ENCODE results near the gene TFDP1.
"Not testable (repeated sequence)": the region's sequence is repeated elsewhere in the genome, so short reads cannot be mapped to it uniquely, and the experiment has no call there.

The TFDP1 gene

DNA sequence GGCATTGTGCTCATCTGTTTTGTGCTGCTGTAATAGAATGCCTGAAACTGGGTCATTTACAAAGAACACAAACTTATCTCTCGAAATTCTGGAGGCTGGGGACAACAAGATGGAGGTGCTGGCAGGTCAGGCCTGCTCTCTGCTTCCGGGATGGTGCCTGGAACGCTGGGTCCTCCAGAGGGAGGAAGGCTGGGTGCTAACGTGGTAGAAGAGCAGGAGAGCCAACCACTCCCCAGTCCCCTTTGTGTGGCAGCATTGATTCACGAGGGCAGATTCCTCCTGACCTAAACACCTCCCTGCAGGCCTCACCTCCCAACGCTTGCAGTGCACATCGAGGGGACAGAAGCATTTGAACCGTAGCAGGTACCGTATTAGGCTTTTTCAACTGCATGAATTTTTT lies 34.1 kb upstream of the TFDP1 start:
- DNase-seq (ENCODE audit: low read depth in 1 of 2, low spot score in 1 of 2), result no peak

DNA sequence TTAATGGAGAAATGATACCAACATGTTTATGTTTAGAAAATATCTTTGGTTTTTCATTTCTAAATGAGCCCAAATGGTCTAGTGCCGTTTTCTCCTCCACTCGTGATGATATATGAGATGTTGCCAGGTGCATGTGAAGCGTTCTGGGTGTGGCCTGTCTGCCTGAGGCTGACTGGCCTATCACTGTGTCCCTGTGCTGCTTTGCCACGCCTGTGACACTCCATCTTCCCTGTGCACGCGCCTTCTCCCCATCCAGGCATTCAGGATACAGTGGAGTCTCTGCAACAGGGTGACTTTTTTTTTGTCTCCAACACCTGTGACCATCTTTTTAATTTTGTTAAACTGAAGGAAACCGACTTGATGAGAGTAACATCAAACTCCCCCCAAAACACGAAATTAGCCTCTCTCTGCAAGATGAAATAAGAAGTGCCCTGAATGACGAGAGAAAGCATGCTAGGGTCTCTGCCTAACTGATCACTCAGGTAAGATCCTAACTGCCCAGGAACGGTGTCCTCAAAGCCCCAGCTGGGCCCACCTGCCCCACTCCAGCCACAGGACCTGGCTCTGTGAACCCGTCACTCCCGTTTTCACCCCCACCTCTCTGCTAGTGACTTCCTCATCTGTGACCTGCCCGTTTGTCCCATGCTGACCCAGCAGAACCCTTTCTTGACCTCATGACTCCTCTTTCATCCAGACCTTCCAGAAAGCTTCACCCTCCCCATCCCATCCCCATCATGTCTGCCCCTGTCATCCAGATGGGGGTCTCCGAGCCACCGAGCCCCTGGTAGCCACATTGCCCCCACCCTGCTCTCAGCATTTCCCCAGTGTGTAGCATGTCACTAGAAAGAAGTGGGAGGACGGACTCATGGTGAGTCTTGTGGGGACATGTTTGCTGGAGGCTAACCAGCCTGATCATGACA lies 33.2 kb upstream of the TFDP1 start:
- no peak for DNase-seq (ENCODE audit: low read depth in 1 of 2, low spot score in 1 of 2)

DNA sequence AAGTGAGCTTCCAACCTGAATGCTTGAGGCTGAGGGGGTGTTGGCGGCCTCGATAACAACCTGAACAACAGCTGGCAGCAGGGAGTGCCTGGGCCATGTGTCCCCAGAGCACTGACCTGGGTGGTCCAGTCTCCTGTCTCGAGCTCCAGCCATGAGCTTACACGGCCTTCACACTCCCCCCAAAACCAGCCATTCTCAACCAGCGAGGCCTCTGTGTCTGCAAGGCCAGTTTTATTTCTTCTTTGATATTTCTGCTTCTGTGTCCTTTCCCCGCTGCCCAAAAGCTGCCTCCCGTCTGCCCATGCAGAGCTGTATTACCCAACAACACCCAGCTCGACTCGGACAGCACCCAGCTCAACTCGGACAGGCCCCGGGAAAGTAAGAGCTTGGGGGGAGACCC lies 32.5 kb upstream of the TFDP1 start:
- no peak for DNase-seq (ENCODE audit: low read depth in 1 of 2, low spot score in 1 of 2)

DNA sequence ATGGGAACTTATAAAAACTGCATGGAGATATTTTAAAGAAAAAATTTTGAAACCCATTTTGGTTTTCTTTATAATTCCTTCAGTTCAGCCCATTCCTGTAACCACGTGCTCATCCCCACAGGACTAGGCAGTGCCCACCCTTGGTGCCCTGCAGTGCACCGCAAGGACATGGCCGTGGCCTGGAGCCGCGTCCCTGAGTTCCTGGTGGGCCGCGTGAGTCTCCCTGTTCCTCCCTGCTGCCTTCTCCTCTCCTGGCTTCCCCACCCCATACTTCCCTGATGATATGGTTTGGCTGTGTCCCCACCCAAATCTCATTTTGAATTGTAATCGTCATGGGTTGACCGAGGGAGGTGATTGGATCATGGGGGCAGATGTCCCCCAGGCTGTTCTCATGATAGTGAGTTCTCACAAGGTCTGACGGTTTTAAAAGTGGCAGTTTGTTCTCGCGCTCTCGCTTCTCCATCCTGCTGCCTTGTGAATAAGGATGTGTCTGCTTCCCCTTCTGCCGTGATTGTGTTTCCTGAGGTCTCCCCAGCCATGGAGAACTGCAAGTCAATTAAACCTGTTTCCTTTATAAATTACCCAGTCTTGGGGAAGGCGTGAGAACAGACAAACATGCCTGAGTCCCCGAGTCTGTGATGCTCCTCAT lies 31.6 kb upstream of the TFDP1 start:
- no peak for DNase-seq (ENCODE audit: low read depth in 1 of 2, low spot score in 1 of 2)

DNA sequence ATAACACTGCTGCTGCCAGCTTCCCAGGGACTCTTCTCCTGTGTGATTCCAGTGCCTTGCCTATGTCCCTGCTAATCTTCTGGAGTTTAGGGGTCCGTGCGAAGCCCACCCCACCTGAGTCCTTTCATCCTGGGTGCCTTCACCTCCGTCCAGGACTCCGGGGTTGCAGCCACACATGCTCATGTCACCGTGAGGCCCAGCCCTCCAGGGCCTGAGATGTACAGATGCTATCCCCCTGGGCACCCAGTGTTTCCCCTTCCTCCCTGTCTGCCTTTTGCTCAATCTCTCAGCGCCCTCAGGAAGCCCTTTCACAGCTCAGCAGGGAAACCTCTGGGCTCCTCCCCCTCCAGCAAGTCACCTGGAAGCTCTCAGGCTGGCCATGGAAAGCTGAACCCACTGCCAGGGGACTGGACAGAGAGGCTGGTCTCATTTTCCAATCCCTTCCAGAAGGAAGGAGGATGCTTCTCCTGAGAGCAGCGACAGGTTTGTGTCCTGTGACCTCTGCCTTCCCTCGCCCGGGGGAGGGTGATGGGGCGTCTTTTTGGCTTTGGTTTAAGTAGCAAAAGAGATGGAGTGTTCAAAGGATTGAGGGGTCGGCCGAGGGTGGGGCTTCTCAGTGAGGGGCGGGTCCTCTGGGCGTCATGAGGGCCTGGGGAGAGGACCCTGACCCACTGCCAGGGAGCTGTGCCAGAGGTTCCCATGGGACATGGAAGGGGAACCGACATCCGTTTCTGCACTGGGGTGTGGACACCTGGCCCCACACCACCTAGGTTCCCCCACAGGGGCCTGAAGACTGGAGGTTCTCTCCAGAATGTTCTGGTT lies 30.8 kb upstream of the TFDP1 start:
- no peak for DNase-seq (ENCODE audit: low read depth in 1 of 2, low spot score in 1 of 2)

DNA sequence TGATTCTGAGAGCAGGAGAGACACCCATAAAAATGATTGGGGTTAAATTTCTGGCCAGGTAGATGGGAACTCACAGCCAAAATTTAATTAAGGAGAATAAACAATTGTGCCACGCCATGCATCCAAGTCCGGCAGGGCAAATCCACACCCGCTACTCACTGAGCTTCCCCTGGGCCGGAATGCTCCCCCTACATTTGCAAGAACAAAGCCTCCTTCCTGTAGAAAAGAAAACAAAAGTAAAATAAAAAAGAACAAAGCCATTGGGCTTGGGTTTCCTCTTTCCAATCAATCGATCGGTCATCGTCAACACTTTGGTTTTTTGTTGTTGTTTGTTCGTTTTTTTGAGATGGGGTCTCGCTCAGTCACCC lies 30.2 kb upstream of the TFDP1 start:
- no peak for DNase-seq (ENCODE audit: low read depth in 1 of 2, low spot score in 1 of 2)

DNA sequence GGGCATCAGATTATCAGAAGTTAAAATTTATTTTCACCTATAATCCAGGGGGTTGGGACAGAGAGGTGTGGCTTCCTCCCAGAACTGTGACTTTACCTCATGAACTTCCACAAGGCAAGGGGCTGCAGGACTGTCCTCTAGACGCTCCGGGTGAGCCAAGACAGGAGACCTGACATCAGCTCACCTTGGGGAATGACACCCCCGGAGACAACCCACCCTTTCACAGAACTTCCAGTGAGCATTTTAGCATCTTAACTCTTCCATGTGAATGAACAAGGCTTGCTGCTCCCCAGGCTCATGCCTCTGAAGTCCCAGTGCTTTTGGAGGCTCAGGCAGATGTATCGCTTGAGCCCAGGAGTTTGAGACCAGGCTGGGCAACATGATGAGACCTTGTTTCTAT lies 29.4 kb upstream of the TFDP1 start:
- DNase-seq (ENCODE audit: low read depth in 1 of 2, low spot score in 1 of 2), result no peak

DNA sequence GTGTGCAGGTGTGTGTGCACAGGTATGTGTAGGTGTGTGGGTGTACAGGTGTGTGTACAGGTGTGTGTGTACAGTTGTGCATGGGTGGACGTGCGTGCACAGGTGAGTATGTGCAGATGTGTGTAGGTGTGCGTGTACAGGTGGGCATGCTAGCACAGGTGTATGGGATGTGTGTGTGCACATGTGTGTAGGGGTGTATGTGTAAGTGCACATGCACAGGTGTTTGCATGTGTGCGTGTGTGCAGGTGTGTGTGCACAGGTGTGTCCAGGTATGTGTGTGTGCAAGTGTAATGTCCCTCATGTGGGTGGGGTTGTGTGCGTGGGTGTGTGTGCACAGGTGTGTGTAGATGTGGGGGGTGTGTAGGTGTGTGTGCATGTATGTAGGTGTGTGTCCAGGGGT lies 27.5 kb upstream of the TFDP1 start:
- no peak for DNase-seq (ENCODE audit: low read depth in 1 of 2, low spot score in 1 of 2)

DNA sequence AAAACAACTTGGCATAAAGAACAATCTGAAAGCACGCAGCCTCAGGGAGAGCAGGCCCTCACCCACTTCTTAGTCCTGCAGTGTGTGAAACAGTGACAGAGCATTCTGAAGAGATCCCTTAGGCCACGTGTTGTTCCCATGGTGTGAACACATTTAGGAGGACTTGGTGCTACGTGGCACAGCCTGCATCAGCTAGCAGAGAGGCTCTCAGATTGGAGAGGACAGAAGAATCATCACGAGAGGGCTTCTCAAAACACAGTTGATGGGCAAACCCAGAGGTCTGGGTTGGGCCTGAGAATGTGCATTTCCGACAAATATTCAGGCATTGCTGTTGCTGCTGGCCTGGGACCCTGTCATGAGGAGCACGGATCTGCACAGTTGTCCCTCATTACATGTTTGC lies 26.1 kb upstream of the TFDP1 start:
- no peak for DNase-seq (ENCODE audit: low read depth in 1 of 2, low spot score in 1 of 2)

DNA sequence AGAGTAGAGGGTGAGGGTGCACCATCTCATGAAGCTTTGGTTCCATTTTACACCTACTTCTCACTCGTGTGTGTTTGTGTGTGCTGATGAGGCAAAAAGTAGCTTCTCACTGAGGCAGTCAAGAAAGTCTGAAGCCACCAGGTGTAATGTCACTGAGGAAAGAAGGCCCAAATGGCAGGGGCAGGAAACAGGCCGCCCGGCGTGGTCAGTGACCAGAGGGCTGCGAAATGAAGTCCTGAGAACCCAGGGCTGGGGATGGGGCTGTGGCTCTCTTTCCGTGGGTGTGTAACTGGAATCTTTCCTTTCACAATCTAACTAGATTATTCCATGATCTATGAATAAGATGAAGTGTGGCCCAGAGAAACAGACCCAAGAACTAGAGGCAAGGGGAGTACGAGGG lies 25.5 kb upstream of the TFDP1 start:
- no peak for DNase-seq (ENCODE audit: low read depth in 1 of 2, low spot score in 1 of 2)

DNA sequence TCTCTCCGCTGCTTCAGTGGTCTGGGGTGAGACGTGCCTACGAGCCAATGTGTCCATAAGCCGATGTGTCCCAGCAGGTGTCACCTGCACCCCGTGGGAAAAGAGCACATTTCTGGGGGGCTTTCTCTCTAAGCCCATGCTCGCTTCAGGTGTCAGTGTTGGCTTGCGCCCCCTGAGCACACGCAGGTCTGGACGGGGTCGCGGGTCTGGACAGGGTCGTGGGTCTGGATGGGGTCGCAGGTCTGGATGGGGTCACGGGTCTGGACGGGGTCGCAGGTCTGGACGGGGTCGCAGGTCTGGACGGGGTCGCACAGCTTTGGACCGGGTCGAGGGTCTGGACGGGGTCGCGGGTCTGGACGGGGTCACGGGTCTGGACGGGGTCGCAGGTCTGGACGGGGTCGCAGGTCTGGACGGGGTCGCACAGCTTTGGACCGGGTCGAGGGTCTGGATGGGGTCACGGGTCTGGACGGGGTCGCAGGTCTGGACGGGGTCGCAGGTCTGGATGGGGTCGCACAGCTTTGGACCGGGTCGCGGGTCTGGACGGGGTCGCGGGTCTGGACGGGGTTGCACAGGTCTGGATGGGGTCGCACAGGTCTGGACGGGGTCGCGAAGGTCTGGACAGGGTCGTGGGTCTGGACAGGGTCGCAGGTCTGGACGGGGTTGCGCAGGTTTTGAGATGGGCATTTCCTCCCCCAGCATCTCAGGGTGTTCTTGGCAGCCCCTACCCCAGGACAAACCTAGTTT lies 24.5 kb upstream of the TFDP1 start:
- DNase-seq (ENCODE audit: low read depth in 1 of 2, low spot score in 1 of 2), result no peak

DNA sequence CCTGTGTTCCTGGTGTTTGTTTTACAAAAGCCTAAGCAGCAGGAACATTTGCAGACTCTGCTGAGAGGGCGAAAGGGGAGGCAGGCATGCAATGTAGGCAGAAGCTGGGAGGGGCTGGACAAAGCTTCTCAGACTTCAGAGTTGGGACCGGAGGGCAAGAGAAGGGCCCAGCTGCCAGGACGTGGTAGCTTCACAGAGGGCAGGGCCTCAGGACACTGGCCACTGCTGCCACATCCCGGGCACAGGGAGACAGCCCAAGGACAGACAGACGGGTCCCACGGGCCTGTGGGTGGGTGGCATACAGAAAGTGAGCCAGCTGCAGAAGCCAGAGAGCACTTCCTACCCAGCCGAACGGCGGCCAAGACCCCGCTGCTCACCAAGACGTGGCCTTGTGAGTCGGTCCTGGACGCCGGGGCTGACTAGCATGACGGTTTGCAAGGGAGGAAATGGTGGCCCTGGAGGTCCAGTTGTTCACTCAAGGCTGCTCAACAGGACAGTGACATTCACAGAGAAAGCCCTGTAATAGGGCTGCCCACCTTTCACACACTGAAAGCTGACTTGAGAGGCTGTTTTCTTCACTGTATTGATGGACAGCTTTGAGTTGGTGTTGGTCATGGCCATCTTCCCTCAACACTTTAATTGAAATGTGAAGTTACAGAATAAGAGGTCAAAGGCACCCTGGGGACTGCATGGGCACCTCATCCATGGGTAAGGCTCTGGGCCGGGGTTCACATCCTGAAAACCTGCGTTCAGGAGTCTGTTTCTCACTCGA lies 23.7 kb upstream of the TFDP1 start:
- DNase-seq (ENCODE audit: low read depth in 1 of 2, low spot score in 1 of 2), result no peak

DNA sequence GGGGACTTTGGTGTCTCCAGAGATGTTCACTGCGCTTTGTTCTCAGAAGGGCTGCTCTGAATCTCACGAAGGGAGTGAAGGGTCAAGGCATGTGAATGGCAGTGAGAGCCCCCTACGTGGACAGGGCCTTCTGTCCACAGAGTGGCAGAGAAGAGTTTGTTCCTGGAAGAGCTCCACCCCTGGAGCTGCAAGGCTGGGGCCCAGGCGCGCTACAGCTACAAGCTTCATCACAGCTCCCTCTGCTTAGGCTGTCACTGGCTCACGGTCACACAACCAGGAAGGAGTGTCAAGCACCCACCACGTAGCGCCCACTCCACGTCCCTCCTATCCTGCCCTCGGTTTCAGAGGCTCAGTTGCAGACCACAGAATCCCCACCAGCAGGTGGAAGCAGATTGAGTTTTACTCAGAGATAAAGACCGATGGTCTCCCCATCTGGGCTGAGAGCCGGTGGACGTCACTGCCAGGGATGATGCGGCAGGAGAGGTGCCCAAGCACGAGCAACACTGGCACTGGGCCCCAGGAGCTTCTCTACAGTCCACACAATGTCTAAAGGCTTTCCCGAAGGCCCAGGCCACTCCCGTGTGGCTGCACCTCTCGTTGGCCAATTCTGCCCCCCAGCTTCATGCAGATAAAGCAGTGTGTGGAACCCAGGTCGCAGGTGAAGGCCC lies 23.0 kb upstream of the TFDP1 start:
- DNase-seq (ENCODE audit: low read depth in 1 of 2, low spot score in 1 of 2), result no peak

DNA sequence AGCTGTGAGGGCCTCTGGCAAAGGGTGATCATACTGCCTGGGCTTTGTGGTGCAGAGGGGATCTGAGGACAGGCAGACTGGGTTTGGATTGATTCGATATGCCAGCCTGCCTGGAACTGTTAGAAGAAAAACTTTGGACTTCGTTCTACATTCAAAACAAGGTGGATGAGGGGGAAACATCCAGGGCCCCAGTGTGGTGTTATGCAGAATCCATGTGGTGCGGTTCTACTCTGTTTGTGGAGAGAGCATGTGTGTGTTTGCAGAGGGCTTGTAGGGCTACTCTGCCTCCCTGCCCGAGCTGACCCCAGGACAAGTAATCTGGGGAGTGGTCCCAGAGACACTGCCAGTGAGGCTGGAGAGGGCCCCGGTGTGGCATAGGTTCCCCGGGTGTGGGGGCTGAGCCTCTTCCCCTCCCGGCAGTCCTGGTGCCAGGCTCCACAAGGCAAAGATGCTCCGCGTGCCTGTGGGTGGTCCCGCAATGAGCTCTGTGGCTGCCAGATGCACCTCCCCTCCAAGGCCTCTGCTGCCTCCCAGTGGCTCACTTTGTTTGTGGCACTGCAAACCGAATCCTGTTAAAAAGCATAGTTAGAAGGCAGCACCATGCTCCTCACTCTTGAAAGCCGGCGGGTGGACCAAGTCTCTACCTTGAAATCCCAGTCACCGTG lies 22.3 kb upstream of the TFDP1 start:
- no peak for DNase-seq (ENCODE audit: low read depth in 1 of 2, low spot score in 1 of 2)

DNA sequence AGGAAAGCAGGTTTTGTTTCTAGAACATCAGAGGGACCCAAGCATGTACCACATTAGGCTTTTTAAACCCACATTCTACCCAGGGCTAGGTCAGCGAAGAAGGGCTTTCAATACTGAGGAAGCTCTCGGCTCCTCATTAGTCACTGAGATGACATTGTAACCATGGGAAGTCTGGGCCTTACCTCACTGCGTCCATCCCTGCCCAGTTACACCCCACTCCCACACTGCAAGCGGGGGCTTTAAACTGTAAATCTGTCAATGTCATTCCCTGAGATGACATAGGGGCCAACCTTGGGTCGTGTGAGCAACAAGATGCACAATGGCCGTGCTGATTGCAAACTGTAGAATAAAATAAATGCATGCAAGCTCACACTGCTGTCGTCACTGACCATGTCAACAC lies 21.7 kb upstream of the TFDP1 start:
- no peak for DNase-seq (ENCODE audit: low read depth in 1 of 2, low spot score in 1 of 2)

DNA sequence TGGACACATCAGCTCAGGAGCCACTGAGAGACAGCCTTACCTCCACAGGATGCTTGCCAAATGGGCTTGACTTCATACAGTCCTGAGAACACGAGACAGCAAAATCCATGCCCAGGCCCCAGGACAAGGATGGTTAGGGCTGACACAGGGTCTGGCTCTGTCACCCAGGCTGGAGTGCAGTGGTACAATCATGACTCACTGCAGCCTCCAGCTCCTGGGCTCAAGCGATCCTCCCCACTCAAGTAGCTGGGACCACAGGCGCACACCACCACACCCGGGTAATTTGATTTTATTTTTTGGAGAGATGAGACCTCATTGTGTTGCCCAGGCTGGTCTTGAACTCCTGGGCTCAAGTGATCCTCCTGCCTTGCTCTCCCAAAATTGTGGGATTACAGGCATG lies 21.0 kb upstream of the TFDP1 start:
- not testable (repeated sequence) for DNase-seq (ENCODE audit: low read depth in 1 of 2, low spot score in 1 of 2)

DNA sequence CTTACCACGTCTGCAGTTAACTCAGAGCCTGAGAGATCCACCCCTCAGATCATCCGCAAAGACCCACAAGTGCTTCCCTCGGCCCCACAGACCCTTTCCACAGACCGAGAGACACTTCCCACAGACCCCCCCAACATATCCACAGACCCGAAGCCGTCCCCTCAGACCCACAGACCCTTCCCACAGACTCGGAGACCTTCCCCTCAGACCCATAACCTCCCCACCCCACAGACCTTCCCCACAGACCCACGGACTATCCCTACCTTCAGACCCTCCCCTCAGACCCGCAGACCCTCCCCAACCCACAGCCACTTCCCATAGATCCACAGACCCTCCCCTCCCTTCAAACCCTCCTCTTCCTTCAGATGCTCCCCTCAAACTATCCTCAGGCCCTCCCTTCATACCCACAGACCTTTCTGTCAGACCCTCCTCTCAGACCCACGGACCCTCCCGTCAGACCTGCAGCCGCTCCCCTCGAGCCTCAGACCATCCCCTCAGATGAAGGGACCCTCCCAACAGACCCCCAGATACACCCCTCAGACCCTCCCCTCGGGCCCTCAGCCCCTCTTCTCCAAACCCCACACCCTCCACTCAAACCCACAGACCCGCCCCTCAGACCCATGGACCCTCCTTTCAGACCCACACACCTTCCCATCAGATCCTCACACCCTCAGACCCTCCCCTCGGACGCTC lies 20.1 kb upstream of the TFDP1 start:
- DNase-seq (ENCODE audit: low read depth in 1 of 2, low spot score in 1 of 2), result no peak

DNA sequence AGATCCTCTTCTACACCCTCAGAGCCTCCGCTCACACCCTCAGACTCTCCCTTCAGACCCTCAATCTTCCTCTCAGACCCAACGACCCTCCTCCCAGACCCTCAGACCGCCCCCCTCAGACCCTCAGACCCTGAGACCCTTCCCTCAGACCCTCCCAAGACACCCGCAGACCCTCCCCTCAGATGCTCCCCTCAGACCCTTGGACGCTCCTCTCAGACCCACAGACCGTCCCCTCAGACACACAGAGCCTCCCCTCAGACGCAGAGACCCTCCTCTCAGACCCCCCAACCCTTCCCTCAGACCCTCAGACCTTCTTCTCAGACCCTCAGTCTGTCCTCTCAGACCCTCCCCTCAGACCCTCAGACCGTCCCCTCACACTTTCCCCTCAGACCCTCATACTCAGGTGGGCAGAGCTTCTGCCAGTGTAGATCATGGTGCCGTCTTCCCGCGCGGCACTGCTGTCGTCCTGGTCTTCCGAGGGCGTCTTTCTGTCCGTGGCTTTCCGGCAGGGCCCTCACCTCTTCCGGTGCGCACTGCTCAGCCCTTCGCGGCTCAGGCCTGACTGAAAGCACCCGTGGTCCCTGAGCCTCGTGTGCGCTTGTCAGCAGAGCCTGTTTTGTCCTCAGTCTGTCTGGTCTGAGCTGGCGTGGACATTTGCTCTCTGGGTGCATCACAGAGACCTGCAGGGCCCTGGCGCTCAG lies 18.9 kb upstream of the TFDP1 start:
- no peak for DNase-seq (ENCODE audit: low read depth in 1 of 2, low spot score in 1 of 2)
